GM21526 (cell line): ENCODE measurements around the gene PCBP4.
"Not testable (repeated sequence)": the region's sequence is repeated elsewhere in the genome, so short reads cannot be mapped to it uniquely, and the experiment has no call there.

Experiments used
- ATAC-seq: cut with Tn5 transposase; IDR thresholded peaks from one replicate; pipeline ENCODE4 v1.9.1; 2021; ENCODE audit warnings: moderate library complexity; ENCODE audit not compliant: unreplicated experiment, low FRiP score

PCBP4 gene

DNA sequence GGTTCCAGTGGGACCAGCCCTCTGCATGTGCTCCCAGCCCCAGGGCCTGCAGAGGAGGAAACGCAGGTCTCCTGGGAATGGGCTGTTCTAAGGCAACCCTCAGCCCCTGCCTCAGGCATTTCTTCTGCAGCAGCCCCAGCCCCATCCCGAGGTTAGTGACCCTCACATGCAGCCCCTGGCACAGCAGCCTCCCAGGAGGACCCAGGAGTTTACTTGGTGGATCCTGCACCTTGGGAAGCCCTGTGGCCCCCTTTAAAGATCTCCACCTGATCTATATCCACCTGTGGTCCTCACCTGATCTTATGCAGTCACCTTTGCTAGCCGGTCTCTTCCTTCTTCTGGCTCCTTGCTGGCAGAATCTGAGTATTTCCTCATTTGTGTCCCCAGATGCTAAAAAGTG, 38.3 kb downstream of the PCBP4 start:
- not testable (repeated sequence) for ATAC-seq

DNA sequence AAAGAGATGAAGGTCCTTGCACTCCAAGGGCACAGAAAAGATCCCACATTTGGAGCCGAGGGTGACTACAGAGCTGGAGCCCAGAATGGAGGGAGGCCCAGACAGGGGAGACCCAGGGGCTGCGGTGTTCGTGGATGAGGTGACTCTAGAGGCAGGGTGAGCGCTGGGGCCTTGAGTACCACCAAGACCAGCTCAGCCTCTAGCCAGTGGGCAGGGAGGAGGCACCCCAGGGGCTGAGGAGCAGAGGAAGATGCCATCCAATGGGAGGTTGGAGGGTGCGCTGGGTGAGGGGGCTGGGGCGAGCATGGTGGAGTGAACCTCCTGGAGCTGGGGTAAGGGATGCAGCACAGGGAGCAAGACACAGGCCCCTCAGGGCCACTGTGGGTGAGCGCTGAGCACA, 38.8 kb downstream of the PCBP4 start:
- ATAC-seq, result no peak

DNA sequence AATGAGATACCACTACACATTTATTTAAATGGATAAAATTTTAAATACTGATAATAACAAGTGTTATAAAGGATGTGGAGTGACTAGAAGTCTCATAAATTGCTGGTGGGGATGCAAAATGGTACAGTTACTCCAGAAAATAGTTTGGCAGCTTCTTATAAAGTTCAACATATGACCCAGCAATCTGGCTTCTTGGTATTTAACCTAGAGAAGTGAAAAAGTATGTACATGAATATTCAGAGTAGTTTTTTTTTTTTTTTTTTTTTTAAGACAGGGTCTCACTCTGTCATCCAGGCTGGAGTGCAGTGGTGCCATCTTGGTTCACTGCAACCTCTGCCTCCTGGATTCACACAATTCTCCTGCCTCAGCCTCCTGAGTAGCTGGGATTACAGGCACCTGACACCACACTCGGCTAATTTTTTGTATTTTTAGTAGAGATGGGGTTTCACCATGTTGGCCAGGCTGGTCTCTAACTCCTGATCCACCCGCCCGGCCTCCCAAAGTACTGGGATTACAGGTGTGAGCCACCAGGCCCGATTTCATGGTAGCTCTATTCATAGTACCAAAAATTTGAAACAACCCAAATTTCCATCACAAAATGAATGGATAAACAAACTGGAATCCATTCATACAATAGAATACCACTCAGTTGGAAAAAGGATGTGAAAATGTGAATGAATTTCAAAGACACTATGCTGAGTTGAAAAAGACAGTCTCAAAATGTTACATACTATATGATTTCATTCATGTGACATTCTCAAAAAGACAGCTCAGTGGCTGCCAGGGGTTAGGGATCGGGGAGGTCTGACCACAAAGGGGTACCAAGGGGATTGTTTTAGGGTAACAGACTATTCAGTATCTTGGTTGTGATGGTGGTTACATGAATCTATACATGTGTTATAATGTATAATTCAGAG, 39.9 kb downstream of the PCBP4 start:
- no peak for ATAC-seq

DNA sequence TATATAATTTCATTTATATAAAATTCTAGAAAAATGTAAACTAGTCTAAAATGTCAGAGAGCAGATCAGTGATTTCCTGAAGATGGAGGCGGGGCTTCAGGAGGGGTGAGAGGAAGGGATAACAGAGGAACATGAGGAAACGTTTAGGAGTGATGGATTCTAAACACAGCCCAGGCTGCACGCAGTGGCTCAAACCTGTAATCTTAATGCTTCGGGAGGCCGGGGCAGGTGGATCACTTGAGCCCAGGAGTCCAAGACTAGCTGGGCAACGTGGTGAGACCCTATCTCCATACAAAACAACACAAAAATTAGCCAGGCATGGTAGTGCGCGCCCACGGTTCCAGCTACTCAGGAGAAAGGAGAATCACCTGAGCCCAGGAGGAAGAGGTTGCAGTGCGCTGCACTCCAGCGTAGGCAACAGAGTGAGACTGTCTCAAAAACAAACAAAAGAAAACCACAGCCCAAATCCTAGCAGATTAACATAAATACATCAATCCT, 46.1 kb downstream of the PCBP4 start:
- ATAC-seq, result no peak

- ATAC-seq, result no peak
Measured at GRCh38 chr3:51916418-51916817, 50.8 kb downstream of the PCBP4 start.

DNA sequence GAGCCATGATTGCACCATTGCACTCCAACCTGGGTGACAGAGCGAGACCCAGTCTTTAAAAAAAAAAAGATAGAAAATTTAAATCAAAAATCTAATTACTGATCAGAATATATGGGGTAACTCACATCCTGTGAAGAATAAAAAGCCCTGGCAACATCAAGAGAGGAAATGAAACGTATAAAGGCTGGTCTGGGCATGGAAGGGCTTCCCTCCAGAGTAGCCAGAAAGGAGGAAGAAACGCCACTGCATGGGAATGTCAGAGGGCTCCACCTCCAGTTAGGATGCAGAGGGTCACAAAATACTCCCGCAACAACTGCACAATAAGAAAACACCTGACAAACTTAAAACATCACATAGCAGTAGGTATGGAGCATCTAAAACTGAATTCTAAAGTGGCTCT, 59.2 kb downstream of the PCBP4 start:
- no peak for ATAC-seq
